H1 (cell line): Measurements from ENCODE around the gene CYB5B. TPM values are rescaled to one million over a fixed set of nuclear protein-coding genes. Genes with fewer than 3 reads are reported as not detected.

Experiments
- CTCF ChIA-PET: fragments of 300-600 bp; sonication (Branson Sonifier 250); formaldehyde crosslinking; loops from one replicate; lab custom pipeline; 2021; ENCODE audit not compliant: partially characterized antibody; lab: Charles Lee
- POLR2A ChIA-PET: fragments of 300-600 bp; sonication (Branson Sonifier 250); formaldehyde crosslinking; loops from one replicate; lab custom pipeline; 2021; ENCODE audit warnings: inconsistent platforms; ENCODE audit not compliant: partially characterized antibody; lab: Charles Lee
- DNase-seq, 2 experiments: peaks; one replicate each; pipeline versions ENCODE4 v3.0.0 to v3.0.0-alpha.2; 2010 to 2022; ENCODE audit warnings: low spot score in 2 of 2, low read depth in 1 of 2, mixed read lengths in 1 of 2
- FAIRE-seq: peaks from 2 replicates; lab custom pipeline; 2011; peaks lifted over from hg19 to GRCh38; lab: Jason Lieb, UNC
- H2AFZ ChIP-seq: 2 replicates; pipeline ENCODE4 v1.8.1; 2012; ENCODE audit warnings: low read length, inconsistent platforms
- H2AK5ac ChIP-seq: 2 replicates; pipeline ENCODE4 v1.6.1; 2013; ENCODE audit warnings: low read depth, low read length
- H2BK120ac ChIP-seq: replicated peaks from 2 replicates; pipeline ENCODE3; 2013; ENCODE audit warnings: low read depth, low read length, inconsistent platforms
- H2BK12ac ChIP-seq: 2 replicates; pipeline ENCODE4 v1.6.1; 2013; ENCODE audit warnings: low read depth, low read length
- H2BK15ac ChIP-seq: 2 replicates; pipeline ENCODE4 v1.6.1; 2013; ENCODE audit warnings: low read length
- H2BK20ac ChIP-seq: 2 replicates; pipeline ENCODE4 v1.6.1; 2013; ENCODE audit warnings: low read length
- H2BK5ac ChIP-seq: 2 replicates; pipeline ENCODE4 v1.6.1; 2013; ENCODE audit warnings: low read depth, low read length
- H3K14ac ChIP-seq: 2 replicates; pipeline ENCODE4 v1.6.1; 2013; ENCODE audit warnings: inconsistent platforms; ENCODE audit not compliant: insufficient read length
- H3K18ac ChIP-seq: 2 replicates; pipeline ENCODE4 v1.6.1; 2013; ENCODE audit warnings: low read length; ENCODE audit errors: extremely low read depth
- H3K23ac ChIP-seq: 2 replicates; pipeline ENCODE4 v1.6.1; 2013; ENCODE audit warnings: inconsistent platforms; ENCODE audit not compliant: insufficient read length
- H3K23me2 ChIP-seq: 2 replicates; pipeline ENCODE4 v1.6.1; 2013; ENCODE audit warnings: low read depth, low read length
- H3K27ac ChIP-seq: 2 replicates; pipeline ENCODE4 v1.6.1; 2011; ENCODE audit warnings: low read depth, low read length, inconsistent platforms
- H3K27me3 ChIP-seq, 4 experiments: replicated peaks in 1 of 4; 1 replicate in 1 of 4; 2 replicates in 3 of 4; pipeline versions ENCODE4 v1.6.1 to v1.8.1; 2011 to 2013; ENCODE audit warnings: low read length in 3 of 4, mild to moderate bottlenecking in 3 of 4, inconsistent platforms in 2 of 4, mixed read lengths in 2 of 4, moderate library complexity in 1 of 4; ENCODE audit not compliant: control insufficient read depth in 3 of 4, insufficient read depth in 3 of 4; ENCODE audit errors: extremely low read depth in 1 of 4
- H3K36me3 ChIP-seq, 4 experiments: 2 replicates each; pipeline versions ENCODE4 v1.6.1 to v1.8.1; 2011 to 2013; ENCODE audit warnings: mild to moderate bottlenecking in 4 of 4, low read length in 3 of 4, moderate library complexity in 2 of 4, control low read depth in 1 of 4, inconsistent platforms in 1 of 4; ENCODE audit not compliant: insufficient read depth in 4 of 4, control insufficient read depth in 2 of 4
- H3K4ac ChIP-seq: replicated peaks from 2 replicates; pipeline ENCODE3; 2013; ENCODE audit warnings: low read length, low read depth, mixed read lengths, inconsistent platforms; ENCODE audit not compliant: insufficient read length
- H3K4me1 ChIP-seq, 4 experiments: replicated peaks in 1 of 4; 1 replicate in 1 of 4; 2 replicates in 3 of 4; pipeline versions ENCODE4 v1.6.1 to v1.8.1; 2011 to 2013; ENCODE audit warnings: low read length in 3 of 4, inconsistent platforms in 2 of 4, mixed read lengths in 1 of 4; ENCODE audit not compliant: insufficient read depth in 4 of 4, control insufficient read depth in 3 of 4
- H3K4me2 ChIP-seq, 2 experiments: 2 replicates each; pipeline versions ENCODE4 v1.6.1 to v1.8.1; 2011 to 2013; ENCODE audit warnings: low read depth in 2 of 2, low read length in 2 of 2, control low read depth in 1 of 2, inconsistent platforms in 1 of 2, mild to moderate bottlenecking in 1 of 2; ENCODE audit not compliant: insufficient read depth in 1 of 2
- H3K4me3 ChIP-seq, 4 experiments: fragments of 200-600, 300-600 bp in 1 of 4; sonication (generic), shearing (Covaris generic), sonication (Bioruptor Twin) in 1 of 4; 2 replicates each; pipeline versions ENCODE4 v1.5.1 to v1.8.1; 2011 to 2016; ENCODE audit warnings: low read length in 4 of 4, low read depth in 3 of 4, control low read depth in 2 of 4, inconsistent platforms in 2 of 4, mild to moderate bottlenecking in 2 of 4, mixed read lengths in 1 of 4, moderate library complexity in 1 of 4; ENCODE audit not compliant: insufficient read depth in 2 of 4; ENCODE audit errors: extremely low read depth in 1 of 4
- H3K56ac ChIP-seq: replicated peaks from 2 replicates; pipeline ENCODE3; 2013; ENCODE audit warnings: low read depth, mild to moderate bottlenecking, mixed read lengths, low read length, inconsistent platforms; ENCODE audit not compliant: insufficient read length
- H3K79me1 ChIP-seq: 2 replicates; pipeline ENCODE4 v1.6.1; 2013; ENCODE audit warnings: low read depth, low read length, control low read depth
- H3K79me2 ChIP-seq, 2 experiments: 2 replicates each; pipeline versions ENCODE4 v1.6.1 to v1.8.1; 2012 to 2013; ENCODE audit warnings: low read length in 2 of 2, mild to moderate bottlenecking in 2 of 2, inconsistent platforms in 1 of 2; ENCODE audit not compliant: insufficient read depth in 2 of 2, control insufficient read depth in 1 of 2
- H3K9ac ChIP-seq, 4 experiments: replicated peaks in 1 of 4; 1 replicate in 1 of 4; 2 replicates in 3 of 4; pipeline versions ENCODE4 v1.6.1 to v1.8.1; 2011 to 2013; ENCODE audit warnings: low read depth in 3 of 4, low read length in 3 of 4, control low read depth in 2 of 4, mild to moderate bottlenecking in 2 of 4, moderate library complexity in 2 of 4, inconsistent platforms in 1 of 4; ENCODE audit errors: extremely low read depth in 1 of 4
- H3K9me3 ChIP-seq, 2 experiments: 2 replicates each; pipeline versions ENCODE4 v1.6.1 to v1.8.1; 2012 to 2013; ENCODE audit warnings: mild to moderate bottlenecking in 2 of 2, moderate library complexity in 2 of 2, control low read depth in 1 of 2, inconsistent platforms in 1 of 2, low read depth in 1 of 2, low read length in 1 of 2, mixed read lengths in 1 of 2; ENCODE audit not compliant: insufficient read depth in 2 of 2
- H4K20me1 ChIP-seq, 2 experiments: replicated peaks in 1 of 2; 2 replicates each; pipeline versions ENCODE3 to v1.8.1; 2011 to 2013; ENCODE audit warnings: inconsistent platforms in 2 of 2, low read length in 2 of 2, mild to moderate bottlenecking in 1 of 2; ENCODE audit not compliant: insufficient read depth in 2 of 2, control insufficient read depth in 1 of 2
- H4K5ac ChIP-seq: 2 replicates; pipeline ENCODE4 v1.6.1; 2013; ENCODE audit warnings: low read length, low read depth, mixed read lengths, inconsistent platforms; ENCODE audit not compliant: insufficient read length
- H4K8ac ChIP-seq: 2 replicates; pipeline ENCODE4 v1.8.0; 2013; ENCODE audit warnings: mild to moderate bottlenecking, moderate library complexity, low read length, inconsistent platforms; ENCODE audit not compliant: insufficient read depth; ENCODE audit errors: extremely low read depth
- H4K91ac ChIP-seq: replicated peaks from 2 replicates; pipeline ENCODE3; 2013; ENCODE audit warnings: low read length, mixed read lengths, inconsistent platforms; ENCODE audit not compliant: insufficient read length
- ASH2L ChIP-seq: fragments of 200-600, 300-600 bp; sonication (generic); IDR thresholded peaks from one replicate; pipeline ENCODE4 v1.7.1; 2017; ENCODE audit warnings: low read length
- BRCA1 ChIP-seq: IDR thresholded peaks from 2 replicates; pipeline ENCODE4 v1.6.1; 2012; ENCODE audit warnings: low read depth, low read length, improper control_type of control experiment
- CHD1 ChIP-seq: IDR thresholded peaks from 2 replicates; pipeline ENCODE4 v1.6.1; 2012; ENCODE audit warnings: low read depth, low read length, improper control_type of control experiment
- EZH2 ChIP-seq: fragments of 200-600 bp; sonication (generic); IDR thresholded peaks from 2 replicates; pipeline ENCODE4 v1.7.1; 2012; ENCODE audit warnings: low read depth, mild to moderate bottlenecking, moderate library complexity, low read length, inconsistent platforms; ENCODE audit not compliant: severe bottlenecking
- NANOG ChIP-seq: IDR thresholded peaks from 2 replicates; pipeline ENCODE4 v1.6.1; 2011; ENCODE audit warnings: low read length, low read depth, mild to moderate bottlenecking, inconsistent platforms; ENCODE audit not compliant: insufficient read depth, poor library complexity, severe bottlenecking
- USF2 ChIP-seq: IDR thresholded peaks from 2 replicates; pipeline ENCODE4 v1.6.1; 2011; ENCODE audit warnings: low read length, improper control_type of control experiment
- WGBS, 2 experiments: shearing (Covaris generic) in 1 of 2; methylation state at CpG; one replicate each; pipeline versions ENCODE4 v1.1.6 to v1.1.7; 2013 to 2015; ENCODE audit warnings: low lambda C conversion rate in 2 of 2, mixed read lengths in 2 of 2, inconsistent platforms in 1 of 2, low coverage in 1 of 2, missing lambda C conversion rate in 1 of 2; ENCODE audit not compliant: insufficient replicate concordance in 2 of 2, insufficient coverage in 1 of 2, insufficient read length in 1 of 2; ENCODE audit errors: extremely low coverage in 1 of 2, missing lambda C conversion rate in 1 of 2; 5-methylcytosine and 5-hydroxymethylcytosine counted together
- polyA plus RNA-seq, 7 experiments: library from polyadenylated mRNA; depleted of rRNA in 3 of 7; stranded (reverse) in 5 of 7; unstranded in 2 of 7; fragments of >200 nt in 5 of 7; fragments of 200-250 nt in 2 of 7; gene quantifications; 1 replicate in 5 of 7; 2 replicates in 1 of 7; 4 replicates in 1 of 7; pipeline versions ENCODE4 v1.2.1 to v1.2.3, GENCODE V29; 2011 to 2013; ENCODE audit warnings: missing spikeins in 2 of 7, mixed read lengths in 2 of 7
- total RNA-seq: library from RNA; stranded (reverse); fragmentation: NEBNext Ultra II Directional; extraction: Animal tissue kit (Norgen Biotek cat#: 25700); gene quantifications from 2 replicates; pipeline ENCODE4 v1.2.1, GENCODE V29; 2021

CYB5B gene
- total and polyA plus RNA-seq, 2 of the 8 experiments (the other 6 are each of a cell fraction or from before 2014, with no cell fraction given): 108 to 127 TPM

GRCh38 chr16:69378036-69378435, 46.4 kb upstream of the CYB5B start:
- no peak overlapping the region for H3K4me2 ChIP-seq
- H3K79me2 ChIP-seq: peaks cover 0 to 13% of the 10 kb centered on the region in 2 experiments; a peak in 1 of 4 replicates
- H3K4me3 ChIP-seq: no peak overlapping the region
- no peak for DNase-seq
- no peak overlapping the region for H4K5ac ChIP-seq
- H3K79me1 ChIP-seq: no peaks in the 10 kb centered on the region
- no peak overlapping the region for H2AK5ac ChIP-seq
- POLR2A ChIA-PET: interaction anchor here (0.6 to 1.2 kb wide), 4 partner anchors 10 to 376 kb away, joined by 3 read pairs; no protein-coding TSS in a partner anchor
- H4K91ac ChIP-seq: no peak overlapping the region
- H3K27me3 ChIP-seq: no peaks in the 10 kb centered on the region
- H3K14ac ChIP-seq: no peak overlapping the region
- no peak overlapping the region for H3K23ac ChIP-seq
- no peak overlapping the region for H2BK120ac ChIP-seq
- CTCF ChIA-PET: interaction anchor here (0.5 kb wide), 1 partner anchor 17 kb away, joined by 3 read pairs; no protein-coding TSS in a partner anchor
- no peak overlapping the region for H3K9ac ChIP-seq
- no peak overlapping the region for H2BK12ac ChIP-seq
- WGBS, 2 experiments: 100% methylated on average over 1 of the region's 1 CpG; no CpG with 5 or more reads in 1 of the 2 experiments
- H4K20me1 ChIP-seq: peaks cover 0 to 2% of the 10 kb centered on the region in 2 experiments
- no peak overlapping the region for H3K18ac ChIP-seq
- TF ChIP-seq NANOG: no peak
- no peak for TF ChIP-seq ASH2L
- TF ChIP-seq CHD1: no peak
- no peak for TF ChIP-seq EZH2
- no peak for TF ChIP-seq USF2
- TF ChIP-seq BRCA1: no peak
- H3K9me3 ChIP-seq: no peaks in the 10 kb centered on the region
- no peak overlapping the region for H3K56ac ChIP-seq
- H4K8ac ChIP-seq: no peak overlapping the region
- H3K36me3 ChIP-seq: peaks cover 12 to 46% (median 30%) of the 10 kb centered on the region in 4 experiments
- H3K4ac ChIP-seq: no peak overlapping the region
- no peak overlapping the region for H2BK5ac ChIP-seq
- H3K23me2 ChIP-seq: no peaks in the 10 kb centered on the region
- FAIRE-seq: no peak
- no peak overlapping the region for H2AFZ ChIP-seq
- no peaks in the 10 kb centered on the region for H3K4me1 ChIP-seq
- no peak overlapping the region for H3K27ac ChIP-seq
- H2BK15ac ChIP-seq: no peak overlapping the region
- H2BK20ac ChIP-seq: no peak overlapping the region
